K562 treated with DMSO at 1 percent for 4 hours (cell line): Measurements from ENCODE around the gene ETS2. TPM values are rescaled to one million over a fixed set of nuclear protein-coding genes. Genes with fewer than 3 reads are reported as not detected.

Experiments used
- total RNA-seq: library from RNA; unstranded; fragments of 300-600 nt; gene quantifications from 2 replicates; pipeline ENCODE4 v1.2.3, GENCODE V29; 2022; ENCODE audit not compliant: insufficient read depth

ETS2 gene
- total RNA-seq: 7.1 and 10.5 TPM in 2 replicates

GRCh38 chr21:38805328-38806152, at the start of gene ETS2:
Gene ETS2, plus strand, starts transcription at chr21:38805929. Its CDS starts 4,106 bp downstream, at chr21:38810035.

